Fibroblast of skin of right quadriceps (primary cell): ENCODE results near the gene CATSPER4.

ENCODE experiments used
- DNase-seq: peaks from one replicate; pipeline ENCODE4 v3.0.0-alpha.2; 2013

The CATSPER4 gene

DNA sequence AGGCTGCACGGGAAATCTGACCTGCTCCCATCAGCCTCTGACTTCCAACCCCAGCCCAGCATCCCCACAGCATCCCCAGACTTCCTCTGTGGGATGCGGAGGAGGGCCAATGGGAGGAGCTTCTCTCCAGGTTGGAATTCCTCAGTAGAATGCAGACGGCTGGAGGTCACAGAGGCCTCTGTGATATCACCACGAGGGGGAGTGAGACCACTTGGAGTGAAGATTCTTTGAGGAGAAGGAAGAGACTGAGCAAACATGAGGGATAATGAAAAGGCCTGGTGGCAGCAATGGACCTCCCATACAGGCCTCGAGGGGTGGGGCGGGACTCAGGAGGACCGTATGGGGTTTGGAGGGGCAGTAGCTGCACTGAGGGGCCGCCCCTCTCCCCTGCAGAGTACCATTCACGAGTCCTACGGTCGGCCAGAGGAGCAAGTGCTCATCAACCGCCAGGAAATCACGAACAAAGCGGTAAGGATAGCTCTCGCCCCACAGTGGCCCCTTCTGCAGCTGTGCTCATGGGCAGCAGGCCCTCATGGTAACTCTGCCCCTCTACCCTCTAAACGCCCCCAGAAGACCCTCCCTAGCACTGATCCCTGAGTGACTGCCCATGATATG lies at the start of gene CATSPER4:
Gene CATSPER4 (plus strand): TSS at position 230 of the 615 bp plus-strand sequence. CDS start 26 bp downstream, at position 256.
- peak; percentile 39 for DNase-seq

DNA sequence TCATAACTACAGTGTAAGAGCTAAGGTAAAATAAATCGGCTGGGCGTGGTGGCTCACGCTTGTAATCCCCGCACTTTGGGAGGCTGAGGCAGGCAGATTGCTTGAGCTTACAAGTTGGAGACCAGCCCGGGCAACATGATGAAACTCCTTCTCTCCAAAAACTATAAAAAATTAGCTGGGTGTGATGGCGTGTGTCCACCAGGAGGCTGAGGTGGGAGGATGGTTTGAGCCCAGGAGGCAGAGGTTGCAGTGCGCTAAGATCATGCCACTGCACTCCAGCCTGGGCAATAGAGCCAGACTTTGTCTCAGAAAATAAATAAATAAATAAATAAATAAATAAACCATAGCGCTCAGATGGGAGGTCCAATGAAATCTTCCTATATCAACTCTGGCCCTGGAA lies 48.2 kb upstream of the CATSPER4 start:
- no peak for DNase-seq

DNA sequence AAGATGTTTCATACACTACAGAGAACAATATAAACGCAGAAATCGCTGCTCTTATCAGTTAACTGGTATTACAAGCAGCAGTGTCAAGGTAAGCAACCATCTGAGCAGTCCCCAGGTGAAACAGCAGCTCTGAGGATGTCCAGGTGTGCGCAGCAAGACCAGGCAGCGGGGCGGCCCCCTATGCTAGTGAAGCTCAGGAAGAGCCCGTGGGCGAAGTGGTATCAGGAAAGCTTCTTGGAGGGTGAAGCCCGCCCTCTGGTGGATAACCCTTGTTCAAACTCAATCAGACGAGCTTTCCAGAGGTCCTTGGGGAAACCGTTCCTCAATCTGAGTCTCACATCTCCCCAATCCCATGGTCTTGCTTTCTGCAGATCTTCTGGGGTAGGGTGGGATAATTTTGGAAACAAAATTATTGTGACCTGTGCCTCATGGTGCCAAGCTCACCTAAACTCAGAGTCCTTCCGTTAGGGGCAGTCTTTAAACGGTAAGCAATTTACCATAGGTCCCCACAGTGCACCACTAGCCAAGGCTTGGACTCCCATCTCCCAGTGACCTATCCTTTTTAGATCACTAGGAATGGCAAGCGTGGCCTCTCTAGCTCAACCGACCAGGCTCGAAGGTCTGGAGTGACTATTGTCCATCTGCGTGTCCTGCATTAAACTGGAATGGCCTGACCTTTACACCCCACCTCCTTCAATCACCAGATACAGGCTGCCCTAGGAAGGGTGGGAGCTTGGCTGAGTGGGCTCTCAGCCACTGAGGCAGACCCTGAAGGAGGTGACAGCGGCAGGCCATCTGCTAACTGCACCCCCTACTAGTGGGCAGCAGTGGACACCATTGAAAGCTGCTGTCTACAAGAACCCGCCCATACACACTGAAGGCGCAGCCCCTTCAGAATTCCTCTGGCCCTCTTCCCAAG lies 45.1 kb upstream of the CATSPER4 start:
- DNase-seq, result peak; percentile 69

DNA sequence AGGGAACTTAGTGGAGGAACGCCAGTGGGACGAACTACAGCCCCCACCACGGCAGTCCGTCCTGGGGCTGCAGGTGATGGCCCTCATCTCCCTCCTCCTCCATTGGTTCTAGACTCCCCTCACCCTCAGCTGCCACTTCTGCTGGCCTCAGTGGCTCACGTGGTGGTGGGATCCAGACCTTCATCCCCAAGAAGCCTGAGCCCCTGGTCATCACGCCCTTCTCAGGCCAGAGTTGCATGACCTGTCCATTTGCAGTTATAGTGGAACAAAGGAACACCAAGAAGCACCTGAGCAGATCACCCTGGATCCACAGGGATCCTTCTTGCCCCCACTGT lies 44.5 kb upstream of the CATSPER4 start:
- no peak for DNase-seq

DNA sequence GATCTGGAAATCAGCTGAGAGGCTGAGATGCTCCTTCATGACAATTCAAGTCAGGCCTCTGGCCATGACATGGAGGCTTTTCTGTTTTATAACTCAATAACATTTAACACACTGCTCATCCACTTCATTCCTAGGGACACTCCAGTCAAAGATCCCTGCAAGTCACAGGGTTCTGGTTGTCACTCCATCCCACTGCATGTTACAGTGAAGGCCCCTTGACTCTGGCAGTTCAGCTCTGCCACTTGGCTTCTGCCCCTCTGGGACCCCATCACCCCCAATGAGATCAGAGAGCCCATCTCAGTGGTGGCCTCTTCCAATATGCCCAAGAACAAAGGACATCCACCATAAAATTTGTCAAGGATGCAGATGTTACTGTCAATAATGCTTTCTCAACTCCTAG lies 41.5 kb upstream of the CATSPER4 start:
- no peak for DNase-seq

DNA sequence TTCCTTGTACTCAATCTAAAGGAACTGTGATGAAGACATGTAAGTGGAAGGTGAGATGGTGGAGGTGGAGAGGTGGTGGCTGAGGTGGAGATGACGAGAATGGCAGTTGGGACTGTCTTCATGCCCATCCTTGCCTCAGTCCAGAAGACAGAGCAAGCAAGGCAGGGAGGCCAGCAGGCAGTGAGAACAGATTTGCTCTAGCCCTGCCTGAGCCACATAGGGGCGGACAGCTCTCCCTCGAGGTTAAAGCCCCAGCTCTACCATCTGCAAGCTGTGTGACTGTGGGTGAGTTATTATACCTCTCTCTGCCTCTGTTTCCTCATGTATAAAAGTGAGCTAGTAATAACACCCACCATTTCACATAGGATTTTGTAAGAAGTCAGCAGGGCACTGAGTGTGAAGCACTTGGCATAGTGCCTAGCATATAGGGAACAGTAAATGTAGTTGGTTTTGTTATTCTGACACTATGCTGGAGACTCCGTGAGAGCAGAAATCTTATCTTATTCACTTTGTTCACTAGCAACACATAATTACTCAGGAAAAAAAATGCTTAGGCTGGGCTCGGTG lies 36.4 kb upstream of the CATSPER4 start:
- no peak for DNase-seq

DNA sequence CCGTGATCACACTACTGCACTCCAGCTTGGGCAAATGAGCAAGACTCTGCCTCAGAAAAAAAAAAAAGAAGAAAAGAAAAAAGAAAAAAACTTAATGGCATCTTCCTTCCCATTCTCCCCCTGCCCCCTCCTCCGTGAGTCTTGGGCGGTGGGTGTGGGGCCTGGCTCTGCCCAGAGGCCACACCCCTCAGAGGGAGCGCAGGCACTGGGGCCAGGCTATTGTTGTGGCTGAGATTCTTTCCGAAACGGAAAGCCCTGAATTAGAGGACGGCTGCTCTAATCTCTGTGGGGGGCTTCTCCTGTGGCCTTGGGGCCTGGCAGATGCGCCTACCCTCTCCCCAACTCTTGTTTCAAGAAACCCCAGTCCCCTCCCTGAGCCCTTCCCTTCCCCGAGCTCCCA lies 35.7 kb upstream of the CATSPER4 start:
- DNase-seq, result no peak

DNA sequence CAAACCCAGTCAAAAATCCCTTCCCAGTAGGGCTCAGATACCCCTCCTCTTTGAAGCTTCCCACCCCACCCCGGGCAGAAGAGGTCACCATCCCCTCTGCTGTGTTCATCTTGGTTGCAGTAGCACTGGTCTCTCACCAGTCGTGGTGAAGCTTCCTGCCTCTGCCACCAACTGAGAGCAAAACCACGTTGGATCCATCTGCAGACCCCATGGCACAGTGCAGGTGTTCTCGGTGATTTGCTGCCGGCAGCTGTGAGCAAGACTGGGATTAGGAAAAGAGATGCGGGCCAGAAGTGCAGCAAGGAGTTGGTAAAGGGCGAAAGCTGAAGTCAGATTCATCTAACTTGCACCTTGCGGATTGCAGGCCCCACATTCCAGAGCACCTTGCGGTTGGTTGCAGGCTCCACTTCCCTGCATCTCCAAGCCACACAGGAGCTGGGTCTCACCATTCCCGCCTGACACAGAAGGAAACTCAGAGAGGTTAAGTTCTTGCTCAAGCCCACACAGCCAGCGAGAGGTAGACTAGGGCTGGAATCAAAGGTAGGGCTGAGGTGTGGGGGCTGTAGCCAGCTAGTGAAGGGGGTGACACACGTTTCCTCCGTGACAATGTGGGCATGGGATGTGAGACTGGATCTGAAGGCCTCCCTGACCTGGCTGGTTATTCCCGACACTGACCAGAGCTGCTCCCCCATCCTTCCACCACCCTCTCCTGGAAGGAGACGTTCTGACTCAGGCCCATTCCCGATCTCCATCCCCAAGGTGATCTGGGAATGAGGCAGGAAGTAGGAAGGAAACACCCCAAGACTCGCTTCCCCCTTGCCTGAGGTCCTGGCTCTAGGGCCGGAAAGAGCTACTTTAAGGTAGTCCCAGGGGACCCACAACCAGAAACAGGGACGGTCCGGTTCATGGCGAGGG lies 34.8 kb upstream of the CATSPER4 start:
- no peak for DNase-seq

DNA sequence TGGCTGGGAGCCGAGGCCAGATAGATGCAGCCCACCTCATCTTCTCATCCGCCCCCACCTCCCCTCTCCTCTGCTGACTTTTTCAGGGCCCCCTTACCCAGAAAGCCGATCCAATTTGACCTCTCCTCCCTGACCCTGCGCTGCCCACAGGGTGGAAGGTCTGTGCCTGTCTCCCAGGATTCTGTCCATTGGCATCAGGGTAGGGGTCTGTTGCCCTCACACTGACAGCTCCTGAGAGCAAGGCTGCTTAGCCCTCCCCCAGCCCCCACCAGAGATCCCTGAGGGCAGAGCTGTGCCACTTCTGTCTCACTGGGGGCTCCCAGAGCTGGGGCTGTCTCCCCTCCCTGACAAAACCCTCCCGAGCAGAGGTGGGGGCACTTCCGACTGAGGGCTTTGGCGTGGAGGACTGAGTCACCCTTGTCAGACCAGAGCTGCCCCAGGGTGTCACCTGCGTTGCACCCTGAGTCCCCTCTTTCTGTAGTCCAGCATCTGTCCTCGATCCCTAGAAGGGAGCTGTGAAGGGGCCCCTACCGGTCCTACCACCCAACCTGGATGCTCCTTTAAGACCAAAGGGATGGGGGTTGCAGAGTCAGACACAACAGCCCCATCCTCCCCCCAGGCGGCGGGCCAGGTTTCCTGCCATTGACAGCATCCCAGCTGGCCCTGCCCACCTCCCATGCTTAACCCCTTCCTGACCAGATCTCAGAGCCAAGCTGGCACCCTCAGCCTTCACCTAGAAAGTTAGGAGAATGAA lies 33.9 kb upstream of the CATSPER4 start:
- peak; percentile 33 for DNase-seq

DNA sequence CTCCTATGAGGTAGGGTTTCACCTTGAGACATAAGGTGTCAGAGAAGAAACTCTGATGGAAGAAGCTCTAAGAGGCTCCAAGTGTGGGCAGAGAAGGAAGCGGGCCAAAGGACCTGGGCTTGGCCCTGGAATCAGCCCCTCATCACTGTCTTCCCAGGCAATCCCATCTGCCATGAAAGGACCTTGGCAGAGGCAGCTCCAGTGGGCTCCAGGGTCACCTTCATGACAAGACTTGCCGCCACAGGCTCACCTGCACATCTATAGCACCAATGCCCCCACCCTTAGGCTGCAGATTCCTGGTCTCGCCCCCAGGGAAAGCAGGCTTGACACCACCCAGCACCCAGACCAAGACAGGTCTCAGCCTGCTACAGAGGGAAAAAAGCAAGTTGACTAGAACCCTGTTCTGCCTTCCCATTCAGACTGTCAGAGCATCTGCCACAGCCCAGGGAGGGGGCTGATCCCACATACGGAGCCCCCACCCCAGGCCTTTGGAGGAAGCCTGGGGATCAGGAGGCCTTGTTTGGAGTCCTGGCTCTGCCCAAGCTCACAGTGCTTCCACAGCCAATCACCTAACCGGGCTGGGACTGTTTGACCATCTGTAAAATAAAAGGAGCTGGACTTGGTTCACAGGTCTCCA lies 32.0 kb upstream of the CATSPER4 start:
- DNase-seq, result no peak

DNA sequence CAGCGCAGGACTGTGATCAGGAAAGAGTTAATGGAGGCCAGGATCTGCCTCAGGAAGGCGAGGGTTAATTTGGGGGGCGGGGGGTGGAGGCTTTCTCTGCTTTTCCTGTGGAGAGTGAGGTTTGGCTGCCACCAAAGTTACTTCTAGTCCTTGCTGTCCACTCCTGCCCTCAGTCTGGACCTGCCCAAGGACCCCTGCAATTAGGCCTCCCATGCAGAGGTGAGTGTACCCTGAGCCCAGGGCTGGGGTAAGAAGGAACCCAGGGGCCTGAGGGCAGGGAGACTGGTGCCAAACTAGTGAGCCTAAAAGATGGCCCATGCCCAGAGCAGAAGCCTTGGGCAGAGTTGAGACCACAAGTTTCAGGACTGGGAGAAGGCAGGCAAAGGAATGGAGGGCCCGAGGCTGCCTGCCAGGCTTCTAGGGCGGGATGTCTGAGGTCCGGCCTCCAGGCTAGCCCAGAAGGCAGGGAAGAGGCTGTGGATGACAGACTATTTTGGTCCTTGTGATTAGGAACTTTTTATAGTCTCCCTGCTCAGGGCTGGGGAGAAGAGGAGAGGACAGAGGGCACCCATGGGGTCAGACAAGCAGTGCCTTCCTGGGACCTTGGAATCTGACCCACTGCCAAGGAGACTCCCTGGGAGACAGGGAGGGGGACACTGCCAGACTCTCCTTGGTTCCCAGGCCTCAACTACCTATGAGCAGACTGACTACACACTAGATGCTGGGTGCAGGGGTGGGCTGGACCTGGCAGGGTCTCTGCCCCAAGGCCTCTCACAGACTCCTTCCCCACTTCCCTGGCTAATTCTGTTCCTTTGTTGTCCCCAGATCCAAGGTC lies 31.3 kb upstream of the CATSPER4 start, which contains the start of gene FAM110D:
Gene FAM110D (plus strand): TSS at position 172 of the 835 bp plus-strand sequence. CDS start 2,213 bp downstream, outside the sequence.
- DNase-seq, result no peak

DNA sequence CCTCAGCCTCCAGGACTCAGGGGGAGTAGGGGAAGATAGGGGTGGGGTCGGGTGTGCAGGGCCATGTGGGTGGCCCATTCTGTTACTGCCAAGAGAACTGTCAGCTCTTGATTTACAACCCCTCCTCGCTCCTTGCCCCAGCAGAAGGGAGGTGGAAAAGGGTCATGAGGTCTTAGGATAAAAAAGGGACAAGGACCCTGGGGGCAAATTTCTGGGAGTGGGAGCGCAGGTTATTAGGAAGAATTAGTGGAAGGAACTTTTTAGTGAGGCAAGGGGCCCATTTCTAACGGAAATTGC lies 30.7 kb upstream of the CATSPER4 start:
- DNase-seq, result no peak

DNA sequence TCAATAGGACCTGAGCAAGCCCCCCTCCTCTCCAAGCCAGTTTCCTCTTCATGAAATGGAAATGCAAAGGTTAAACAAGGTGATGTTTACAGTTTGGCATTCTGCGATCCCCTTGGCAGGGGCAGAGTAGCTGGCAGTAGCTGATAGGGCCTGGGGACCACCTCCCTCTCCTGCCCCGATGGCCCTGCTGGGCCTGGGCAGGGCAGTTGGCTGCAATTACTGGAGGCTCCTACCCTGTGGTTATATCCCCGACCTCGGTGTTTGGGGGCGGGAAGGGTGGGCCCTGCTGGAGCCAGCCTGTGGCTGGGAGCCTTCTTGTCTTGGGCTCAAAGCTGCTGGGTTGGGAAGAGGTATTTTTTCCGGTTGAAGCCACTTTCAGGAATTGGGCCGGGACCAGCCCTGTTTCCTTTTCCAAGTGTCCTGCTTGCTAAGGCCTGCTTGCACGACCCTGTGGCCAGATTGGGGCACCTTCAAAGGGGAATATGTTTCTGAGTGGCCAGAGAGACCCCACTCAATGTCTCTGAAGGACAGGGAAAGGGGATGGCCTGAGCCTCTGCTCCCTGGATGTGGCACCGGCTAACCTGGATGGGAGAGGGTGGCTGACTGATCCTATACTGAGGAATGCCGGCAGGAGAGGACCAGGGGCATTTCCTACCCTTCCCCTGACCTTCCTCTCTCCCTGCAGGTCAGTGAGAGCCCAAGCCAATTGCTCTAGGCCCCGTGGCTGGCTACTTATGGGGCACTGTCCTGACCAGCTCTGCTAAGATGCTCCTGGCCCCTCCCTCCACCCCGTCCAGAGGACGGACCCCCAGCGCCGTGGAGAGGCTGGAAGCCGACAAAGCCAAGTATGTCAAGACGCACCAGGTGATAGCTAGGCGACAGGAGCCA lies 29.6 kb upstream of the CATSPER4 start:
- DNase-seq, result no peak

DNA sequence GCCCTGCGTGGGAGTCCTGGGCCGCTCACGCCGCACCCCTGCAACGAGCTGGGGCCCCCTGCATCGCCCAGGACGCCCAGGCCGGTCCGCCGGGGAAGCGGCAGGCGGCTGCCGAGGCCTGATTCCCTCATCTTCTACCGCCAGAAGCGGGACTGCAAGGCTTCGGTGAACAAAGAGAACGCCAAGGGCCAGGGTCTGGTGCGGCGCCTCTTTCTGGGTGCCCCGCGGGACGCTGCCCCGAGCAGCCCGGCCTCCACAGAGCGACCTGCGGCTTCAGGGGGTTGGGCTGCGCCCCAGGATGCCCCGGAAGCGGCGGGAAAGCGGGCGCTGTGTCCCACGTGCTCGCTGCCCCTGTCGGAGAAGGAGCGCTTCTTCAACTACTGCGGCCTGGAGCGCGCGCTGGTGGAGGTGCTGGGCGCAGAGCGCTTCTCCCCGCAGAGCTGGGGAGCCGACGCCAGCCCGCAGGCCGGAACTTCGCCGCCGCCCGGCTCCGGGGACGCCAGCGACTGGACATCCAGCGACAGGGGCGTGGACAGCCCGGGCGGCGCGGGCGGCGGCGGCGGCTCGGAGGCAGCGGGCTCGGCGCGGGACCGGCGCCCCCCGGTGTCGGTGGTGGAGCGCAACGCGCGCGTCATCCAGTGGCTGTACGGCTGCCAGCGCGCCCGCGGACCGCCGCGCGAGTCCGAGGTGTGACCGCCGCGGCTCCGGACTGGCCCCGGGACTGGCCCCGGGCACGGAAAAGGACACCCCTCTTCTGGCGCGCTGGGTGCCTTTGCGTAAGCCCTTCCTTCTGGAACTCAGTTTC lies 28.8 kb upstream of the CATSPER4 start:
- DNase-seq, result peak; percentile 55

DNA sequence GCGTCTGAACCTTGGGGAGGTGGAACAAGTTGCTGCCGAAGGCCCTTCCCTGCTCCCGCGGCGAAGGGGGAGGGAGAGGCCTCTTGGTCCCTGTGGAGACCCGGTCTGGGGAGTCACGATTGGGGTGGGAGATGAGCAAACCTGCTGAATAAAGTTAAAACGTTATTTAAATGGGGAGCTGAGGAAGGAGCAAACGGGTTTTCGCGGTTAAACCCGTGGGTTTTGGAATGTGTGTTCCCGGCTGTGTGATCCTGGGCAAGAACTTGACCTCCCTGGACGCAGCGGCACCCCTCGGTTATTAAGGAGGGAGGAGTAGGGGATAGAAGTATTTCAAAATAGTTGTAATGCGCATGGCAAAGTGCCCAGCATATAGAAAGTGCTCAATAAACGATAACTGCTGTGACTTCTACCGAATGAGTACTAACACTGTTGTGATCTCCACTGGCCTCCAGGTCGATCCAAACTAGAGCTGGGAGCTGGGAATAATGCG lies 28.1 kb upstream of the CATSPER4 start:
- no peak for DNase-seq

DNA sequence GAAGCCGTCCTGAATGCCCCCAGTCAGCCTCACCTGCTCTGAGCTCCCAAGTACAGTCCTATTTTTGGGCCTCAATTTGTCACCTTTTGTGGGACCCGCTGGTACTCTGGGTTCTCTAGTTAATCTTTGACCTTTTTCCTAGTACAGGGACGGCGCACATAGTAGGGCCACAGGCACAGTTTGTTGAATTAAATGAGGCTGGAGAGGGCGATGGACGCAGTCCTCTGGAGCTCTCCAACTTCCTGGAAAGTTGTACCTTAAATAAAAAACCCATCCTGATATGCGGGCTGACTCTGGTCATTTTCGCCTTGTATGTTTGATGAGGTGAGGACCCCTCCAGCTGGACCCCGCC lies 26.7 kb upstream of the CATSPER4 start:
- DNase-seq, result no peak

DNA sequence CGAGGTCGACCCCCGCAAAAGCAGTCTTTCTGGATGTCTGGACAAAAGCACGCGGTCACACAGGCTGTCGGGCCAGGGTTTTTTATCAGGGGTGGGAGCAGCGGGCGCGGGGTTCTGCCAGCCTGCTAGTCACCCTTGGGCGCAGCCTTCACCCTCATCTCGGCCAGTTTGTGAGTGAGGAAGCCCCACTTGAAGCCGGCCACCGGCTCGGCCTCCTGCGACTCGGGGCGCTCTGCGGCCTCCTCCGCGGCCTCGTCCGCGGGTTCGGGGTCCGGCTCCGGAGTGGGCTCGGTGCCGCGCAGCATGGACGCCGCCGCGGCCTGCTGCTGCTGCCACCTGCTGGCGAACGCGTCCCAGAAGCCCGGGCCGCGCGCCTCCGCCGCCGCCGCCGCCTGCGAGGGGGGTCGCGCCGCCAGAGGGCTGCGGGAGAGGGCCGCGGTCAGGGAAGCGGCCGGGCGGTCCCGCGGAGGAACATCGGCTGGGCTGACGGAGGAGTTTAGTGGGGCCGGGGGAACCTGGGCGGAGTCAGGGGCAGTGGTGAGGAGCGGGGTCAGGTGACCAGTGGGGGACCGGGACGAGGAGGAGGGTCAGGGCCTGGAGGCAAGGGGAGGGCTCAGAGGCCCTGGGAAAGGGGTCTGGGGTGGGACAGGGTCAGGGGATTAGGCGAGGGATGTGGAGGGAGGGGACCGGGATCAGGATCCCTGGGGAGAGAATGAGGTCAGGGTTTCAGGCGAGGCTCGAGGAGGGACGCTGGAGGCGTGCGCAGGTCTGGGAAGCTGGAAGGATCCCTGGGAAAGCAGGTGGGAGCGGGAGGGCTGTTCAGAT lies 26.2 kb upstream of the CATSPER4 start:
- DNase-seq, result peak; percentile 28
